HG02642 (cell line): ENCODE results near the gene KCNT1.

Experiments used
- ATAC-seq: cut with Tn5 transposase; IDR thresholded peaks from one replicate; pipeline ENCODE4 v1.9.1; 2021; ENCODE audit warnings: mild to moderate bottlenecking; ENCODE audit not compliant: unreplicated experiment, poor library complexity

KCNT1 gene

GRCh38 chr9:135761150-135761844, 59.3 kb downstream of the KCNT1 start:
- ATAC-seq = no peak

- ATAC-seq = no peak
Measured at GRCh38 chr9:135761845-135762168, 59.8 kb downstream of the KCNT1 start.

- no peak for ATAC-seq
Measured at GRCh38 chr9:135762921-135763320, 60.9 kb downstream of the KCNT1 start.

- ATAC-seq = no peak
Measured at GRCh38 chr9:135763716-135764446, 61.9 kb downstream of the KCNT1 start.

GRCh38 chr9:135764731-135765130, 62.7 kb downstream of the KCNT1 start:
- no peak for ATAC-seq

GRCh38 chr9:135765416-135765815, 63.4 kb downstream of the KCNT1 start:
- ATAC-seq = no peak

- no peak for ATAC-seq
Measured at GRCh38 chr9:135766251-135766650, 64.3 kb downstream of the KCNT1 start.

GRCh38 chr9:135766707-135767106, 64.7 kb downstream of the KCNT1 start:
- no peak for ATAC-seq

- no peak for ATAC-seq
Measured at GRCh38 chr9:135768516-135769218, 66.7 kb downstream of the KCNT1 start.

- no peak for ATAC-seq
Measured at GRCh38 chr9:135769489-135770202, 67.7 kb downstream of the KCNT1 start.

- ATAC-seq = no peak
Measured at GRCh38 chr9:135770203-135770535, 68.2 kb downstream of the KCNT1 start.

- no peak for ATAC-seq
Measured at GRCh38 chr9:135770771-135771170, 68.8 kb downstream of the KCNT1 start.

GRCh38 chr9:135771401-135772051, 69.5 kb downstream of the KCNT1 start:
- ATAC-seq = no peak

GRCh38 chr9:135772056-135772646, 70.2 kb downstream of the KCNT1 start:
- no peak for ATAC-seq

GRCh38 chr9:135772702-135773493, 70.9 kb downstream of the KCNT1 start:
- no peak for ATAC-seq

GRCh38 chr9:135773530-135774238, 71.7 kb downstream of the KCNT1 start:
- no peak for ATAC-seq

GRCh38 chr9:135774239-135774747, 72.3 kb downstream of the KCNT1 start:
- ATAC-seq = no peak

- no peak for ATAC-seq
Measured at GRCh38 chr9:135774794-135775525, 73.0 kb downstream of the KCNT1 start.
